Hematopoietic multipotent progenitor cell treated with erythropoietin and hydrocortisone succinate and interleukin-3 and kit ligand, for 6 days (in vitro differentiated cells): Measurements from ENCODE around the gene GRAMD4.
A peak's percentile ranks its signal among the peaks of the same experiment; 100 is the strongest.
"Not testable (repeated sequence)": the region's sequence is repeated elsewhere in the genome, so short reads cannot be mapped to it uniquely, and the experiment has no call there.

Experiments
- DNase-seq: peaks from one replicate; pipeline ENCODE4 v3.0.0-alpha.2; 2015

Gene GRAMD4

DNA sequence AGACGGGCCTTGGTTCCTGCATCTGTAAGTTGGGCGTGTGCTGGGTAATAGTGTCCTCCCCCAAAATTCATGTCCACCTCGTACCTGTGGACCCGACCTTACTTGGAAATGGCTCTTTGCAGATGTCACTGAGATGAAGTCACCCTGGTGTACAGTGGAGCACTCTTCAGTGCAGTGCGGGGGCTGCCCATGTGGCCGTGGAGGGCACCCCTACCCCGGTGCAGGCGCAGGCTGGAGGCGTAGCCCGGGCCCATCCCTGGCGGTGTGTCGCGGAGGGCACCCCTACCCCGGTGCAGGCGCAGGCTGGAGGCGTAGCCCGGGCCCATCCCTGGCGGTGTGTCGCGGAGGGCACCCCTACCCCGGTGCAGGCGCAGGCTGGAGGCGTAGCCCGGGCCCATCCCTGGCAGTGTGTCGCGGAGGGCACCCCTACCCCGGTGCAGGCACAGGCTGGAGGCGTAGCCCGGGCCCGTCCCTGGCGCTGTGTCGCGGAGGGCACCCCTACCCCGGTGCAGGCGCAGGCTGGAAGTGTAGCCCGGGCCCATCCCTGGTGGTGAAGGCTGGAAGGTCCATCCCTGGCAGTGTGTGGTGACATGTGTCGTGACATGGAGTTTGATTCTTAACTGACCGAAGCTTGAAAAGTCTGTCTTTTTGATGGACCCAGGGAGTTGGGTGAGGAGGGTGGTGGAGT lies 1.2 kb downstream of the GRAMD4 start:
- not testable (repeated sequence) for DNase-seq

DNA sequence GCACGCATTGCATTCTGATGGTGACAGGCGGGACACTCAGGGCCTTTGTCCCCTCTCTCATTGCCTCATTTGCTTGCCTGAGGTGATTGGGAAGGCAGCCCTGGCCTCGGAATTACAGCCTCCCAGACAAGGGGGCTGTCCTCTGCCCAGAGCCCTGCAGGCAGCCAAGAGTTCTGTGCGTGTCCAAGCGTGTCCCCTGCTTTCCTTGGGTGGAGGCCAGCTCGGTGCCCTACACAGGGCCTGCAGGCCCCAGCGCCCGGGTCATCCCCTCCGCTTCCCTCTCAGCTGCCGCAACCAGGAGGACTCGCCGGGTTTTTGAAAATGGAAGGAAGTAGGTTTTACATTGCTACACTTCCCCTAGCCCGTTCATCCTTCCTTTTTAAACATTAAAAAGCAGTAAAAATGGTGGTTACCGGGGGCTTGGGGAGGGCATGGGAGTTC lies 1.9 kb downstream of the GRAMD4 start:
- DNase-seq: peak; percentile 23

DNA sequence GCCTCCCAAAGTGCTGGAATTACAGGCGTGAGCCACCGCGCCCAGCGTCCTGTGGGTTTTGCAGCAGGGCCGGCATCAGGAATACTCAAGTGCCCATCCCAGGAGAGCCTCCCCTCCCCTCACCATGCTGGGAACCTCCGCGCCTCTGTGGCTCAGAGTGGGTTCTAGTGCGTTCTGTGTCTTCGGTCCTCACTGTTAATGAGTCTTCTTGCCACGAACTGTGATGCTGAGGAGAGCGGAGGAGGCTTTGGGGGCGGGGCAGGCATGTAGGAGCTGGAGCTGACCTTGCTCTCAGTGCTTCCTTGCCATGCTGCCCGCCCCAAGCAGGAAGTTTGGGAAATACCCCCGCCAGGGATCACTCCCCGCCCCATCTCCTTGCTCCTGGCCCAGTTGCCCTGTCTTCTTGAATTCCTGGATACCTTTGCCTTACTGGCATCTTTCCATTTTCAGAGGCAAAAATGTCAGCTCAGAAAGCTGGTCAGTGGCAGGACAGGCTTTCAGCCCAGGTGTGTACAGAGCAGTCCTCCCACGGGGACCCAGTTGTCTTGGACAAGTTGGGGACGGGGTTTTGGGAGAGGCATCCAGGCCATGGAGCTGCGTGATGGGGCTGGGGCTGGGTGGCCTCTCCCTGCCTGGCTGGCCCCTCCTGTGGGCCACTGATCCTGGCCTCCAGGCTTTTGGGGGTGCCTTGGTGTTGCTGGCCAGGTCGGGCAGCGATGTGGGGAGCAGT lies 5.1 kb downstream of the GRAMD4 start:
- no peak for DNase-seq

DNA sequence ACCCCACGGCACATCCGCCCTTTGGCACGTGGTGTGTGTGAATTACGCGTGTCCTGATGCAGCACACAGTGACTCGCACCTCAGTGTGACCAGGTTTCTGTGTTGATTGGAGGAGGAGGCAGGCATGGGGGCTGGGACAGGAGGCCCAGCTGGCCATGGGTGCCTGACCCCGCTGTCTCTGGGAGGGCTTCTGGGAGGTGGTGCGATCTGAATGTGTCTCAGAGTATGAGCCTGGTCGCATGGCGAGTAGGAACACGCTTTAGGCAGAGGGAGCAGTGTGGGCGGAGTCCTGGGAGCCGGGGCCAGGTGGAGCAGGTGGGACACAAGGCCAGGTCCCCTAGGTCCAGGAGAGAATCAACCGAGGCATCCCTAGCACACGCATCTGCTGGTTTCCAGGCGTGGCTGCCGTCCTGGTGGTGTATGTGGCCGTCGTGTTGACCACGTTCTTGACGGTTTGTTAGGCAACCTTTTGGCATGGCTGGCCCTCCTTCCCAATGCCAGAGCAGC lies 5.7 kb downstream of the GRAMD4 start:
- DNase-seq: no peak

DNA sequence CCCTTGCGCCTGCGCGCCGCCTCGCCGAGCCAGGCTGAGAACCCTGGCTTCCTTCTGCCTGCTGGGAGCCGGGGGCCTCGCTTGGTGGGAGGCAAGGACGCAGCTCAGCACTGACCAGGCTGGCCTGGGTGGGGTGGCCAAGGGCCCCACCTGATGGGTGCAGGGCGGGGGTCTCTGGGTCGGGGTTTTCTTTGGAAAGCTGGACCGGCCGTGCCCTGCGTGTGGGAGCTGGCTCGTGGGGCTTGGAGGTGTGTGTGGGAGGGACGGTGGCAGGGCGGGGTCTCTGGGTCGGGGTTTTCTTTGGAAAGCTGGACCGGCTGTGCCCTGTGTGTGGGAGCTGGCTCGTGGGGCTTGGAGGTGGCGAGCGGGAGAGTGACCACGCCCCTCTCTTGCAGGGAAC lies 6.2 kb downstream of the GRAMD4 start:
- DNase-seq: no peak

DNA sequence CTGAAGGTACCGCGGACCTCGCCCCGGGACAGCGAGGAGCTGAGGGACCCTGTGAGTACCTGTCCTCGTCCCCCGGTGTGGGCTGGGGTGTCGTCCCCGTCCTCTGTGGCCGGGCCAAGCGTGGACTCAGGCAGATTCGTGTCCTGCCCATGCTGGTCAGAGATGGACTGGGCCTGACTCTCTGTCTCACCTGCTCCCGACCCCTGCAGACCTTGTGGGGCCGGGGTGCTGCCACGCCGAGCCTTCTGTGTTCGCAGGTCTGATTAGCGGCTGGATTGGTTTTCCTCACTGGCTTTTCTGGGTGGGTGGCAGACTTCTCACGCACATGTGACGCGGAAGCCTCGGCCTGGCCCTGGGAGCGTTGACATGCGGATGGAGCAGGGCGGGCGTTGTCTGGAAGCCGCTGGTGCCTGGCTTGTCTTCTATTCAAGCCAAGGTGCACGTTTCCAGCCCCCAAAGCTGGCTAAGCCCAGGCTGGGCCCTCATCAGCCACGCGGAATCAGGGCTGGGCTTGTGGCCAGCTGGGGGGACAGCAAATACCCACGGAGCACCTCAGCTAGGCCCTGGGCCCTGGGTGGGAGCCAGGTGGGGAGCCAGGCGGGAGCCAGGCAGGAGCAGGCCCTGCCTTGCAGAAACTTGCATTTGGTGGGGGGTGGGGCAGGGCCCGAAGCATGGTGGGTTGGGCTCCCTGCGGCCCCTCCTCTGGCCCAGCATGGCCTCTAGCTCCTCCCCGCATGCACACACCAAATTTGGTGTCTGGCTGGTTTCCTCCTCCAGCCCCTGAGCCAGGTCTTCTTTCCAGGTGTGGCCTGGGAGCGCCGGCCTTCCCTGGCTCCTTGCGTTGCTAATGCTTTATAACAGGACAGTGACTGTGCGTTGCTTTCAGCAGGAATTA lies 7.0 kb downstream of the GRAMD4 start:
- DNase-seq: no peak

DNA sequence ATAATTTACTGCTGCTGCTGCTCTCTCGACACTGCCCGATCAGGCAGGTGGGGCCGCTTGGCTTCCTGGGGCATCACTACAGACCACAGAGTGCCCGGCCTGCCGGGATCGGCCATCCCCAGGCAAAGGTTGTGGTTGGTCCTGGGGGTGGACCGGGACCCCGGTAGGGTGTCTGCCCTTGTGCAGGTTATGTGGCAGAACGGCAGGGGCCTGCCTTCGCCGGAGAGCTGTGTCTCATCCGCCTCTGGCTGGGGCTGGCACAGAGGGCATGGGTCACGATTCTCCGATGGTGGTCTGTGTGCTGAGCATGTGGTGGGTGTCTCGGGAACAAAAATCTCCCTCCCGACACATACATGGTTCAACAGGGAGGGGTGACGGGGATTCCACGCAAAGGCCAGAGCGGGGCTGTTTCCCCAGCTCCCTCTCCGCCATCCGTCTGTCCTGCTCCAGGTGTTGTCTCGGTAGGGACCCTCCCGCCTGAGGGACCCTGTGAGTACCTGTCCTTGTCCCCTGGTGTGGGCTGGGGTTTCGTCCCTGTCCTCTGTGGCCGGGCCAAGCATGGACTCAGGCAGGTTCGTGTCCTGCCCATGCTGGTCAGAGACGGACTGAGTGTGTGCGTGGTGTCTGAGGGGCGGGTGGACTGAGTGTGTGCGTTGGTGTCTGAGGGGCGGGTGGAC lies 7.8 kb downstream of the GRAMD4 start:
- DNase-seq: no peak

DNA sequence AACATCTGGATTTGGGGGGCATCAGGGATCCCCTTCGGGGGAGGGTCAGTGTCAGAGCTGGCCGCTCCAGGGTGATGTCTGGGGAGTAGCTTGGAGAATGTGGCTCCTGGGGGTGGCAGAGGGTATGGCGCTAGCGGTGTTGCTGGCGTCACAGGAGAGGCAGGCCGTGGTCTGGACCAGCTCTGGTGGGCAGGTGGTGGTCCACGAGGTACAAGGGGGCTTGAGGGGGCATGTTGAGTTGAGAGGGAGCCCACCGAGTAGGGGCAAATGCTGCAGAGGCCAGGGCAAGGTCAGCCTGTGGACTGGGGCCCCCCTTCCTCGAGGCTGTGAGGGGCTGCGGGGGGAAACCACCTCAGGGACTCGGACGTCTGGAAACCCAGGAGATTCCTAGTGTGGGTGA lies 8.6 kb downstream of the GRAMD4 start:
- no peak for DNase-seq

DNA sequence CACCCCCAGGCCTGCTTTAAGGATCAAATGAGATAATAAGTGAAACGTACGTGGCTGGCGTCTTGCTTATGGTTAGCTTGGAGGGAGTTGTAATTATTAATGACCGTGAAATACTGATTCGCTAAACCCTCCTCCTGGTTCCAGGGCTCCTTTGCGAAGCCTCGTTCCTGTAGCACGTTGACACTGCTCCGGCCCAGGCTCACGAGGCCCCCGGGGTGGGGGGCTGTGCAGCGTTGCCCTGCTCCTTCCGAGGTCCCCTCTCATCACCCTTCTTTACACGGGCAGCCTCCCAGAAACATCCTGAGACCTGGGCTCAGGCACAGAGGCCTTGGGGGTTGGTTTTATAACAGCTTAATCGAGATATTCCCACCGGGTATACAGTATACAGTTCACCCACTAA lies 9.1 kb downstream of the GRAMD4 start:
- no peak for DNase-seq

DNA sequence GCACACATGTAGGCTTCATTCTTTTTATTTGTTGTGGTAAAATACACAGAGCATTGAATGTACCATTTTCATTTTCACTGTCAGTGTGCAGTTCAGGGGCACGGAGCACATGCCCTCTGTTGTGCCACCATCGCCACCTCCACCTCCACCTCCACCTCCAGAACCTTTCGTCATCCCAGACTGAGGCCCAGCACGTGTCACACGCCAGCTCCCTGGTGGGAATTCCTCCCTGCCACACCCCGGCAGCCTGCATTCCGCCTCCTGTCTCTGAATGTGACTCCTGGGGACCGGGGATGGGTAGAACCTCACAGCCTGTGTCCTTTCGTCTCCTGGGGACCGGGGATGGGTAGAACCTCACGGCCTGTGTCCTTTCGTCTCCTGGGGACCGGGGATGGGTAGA lies 10.9 kb downstream of the GRAMD4 start:
- no peak for DNase-seq

DNA sequence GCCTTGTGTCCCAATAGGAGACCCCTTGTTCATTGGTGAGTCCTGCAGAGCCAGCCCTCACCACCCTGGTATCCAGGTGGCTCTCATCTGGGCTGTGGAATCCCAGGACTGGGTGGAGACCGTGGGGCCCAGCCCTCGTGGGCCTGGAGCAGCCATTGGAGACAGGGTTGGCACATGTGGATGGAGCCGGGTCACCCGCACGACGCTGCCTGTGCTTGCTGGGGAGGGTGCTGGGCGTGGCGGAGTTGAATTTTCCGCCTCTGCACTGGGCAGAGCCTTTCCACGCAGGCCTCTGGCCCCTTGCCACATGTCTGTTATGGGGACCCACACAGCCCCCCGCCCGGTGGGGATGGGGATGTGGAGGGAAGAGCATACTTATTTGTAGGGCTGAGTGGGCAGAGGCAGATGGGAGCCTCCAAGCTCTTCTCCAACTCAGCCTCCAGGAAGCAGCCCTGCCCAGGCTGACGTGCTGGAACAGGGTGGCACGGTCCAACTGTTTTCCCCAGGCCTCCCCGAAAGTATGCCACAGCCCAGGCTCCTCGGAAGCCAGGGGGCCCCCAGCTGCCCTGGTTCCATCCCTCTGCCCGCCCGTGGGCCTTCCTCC lies 12.6 kb downstream of the GRAMD4 start:
- no peak for DNase-seq

DNA sequence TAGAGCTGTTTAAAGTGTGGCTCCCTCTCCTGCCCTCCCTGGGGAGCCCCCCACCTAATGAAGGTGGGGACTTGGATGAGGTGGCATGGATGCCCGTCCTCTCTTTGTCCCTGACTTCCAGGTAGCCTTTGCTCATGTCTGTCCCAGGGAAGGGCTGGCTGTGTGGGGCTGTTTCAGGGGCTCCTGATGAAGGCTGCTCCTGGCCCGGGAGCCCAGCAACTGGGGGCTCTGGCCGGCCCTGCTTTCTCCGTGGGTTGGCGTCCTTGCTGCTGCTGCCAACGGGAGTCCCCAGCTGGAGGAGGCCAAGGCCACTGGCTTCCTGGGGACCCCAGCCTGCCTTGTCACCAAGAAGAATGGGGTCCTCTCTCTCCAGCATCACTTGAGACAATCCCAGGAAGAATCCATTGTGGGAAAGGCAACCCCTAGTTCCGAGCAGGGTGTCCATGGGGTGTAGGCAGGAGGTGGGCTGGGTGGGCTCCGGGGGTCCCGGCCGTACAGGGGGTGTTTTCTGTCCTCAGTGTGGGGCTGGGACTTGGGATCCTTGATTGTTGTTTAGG lies 13.2 kb downstream of the GRAMD4 start:
- no peak for DNase-seq

DNA sequence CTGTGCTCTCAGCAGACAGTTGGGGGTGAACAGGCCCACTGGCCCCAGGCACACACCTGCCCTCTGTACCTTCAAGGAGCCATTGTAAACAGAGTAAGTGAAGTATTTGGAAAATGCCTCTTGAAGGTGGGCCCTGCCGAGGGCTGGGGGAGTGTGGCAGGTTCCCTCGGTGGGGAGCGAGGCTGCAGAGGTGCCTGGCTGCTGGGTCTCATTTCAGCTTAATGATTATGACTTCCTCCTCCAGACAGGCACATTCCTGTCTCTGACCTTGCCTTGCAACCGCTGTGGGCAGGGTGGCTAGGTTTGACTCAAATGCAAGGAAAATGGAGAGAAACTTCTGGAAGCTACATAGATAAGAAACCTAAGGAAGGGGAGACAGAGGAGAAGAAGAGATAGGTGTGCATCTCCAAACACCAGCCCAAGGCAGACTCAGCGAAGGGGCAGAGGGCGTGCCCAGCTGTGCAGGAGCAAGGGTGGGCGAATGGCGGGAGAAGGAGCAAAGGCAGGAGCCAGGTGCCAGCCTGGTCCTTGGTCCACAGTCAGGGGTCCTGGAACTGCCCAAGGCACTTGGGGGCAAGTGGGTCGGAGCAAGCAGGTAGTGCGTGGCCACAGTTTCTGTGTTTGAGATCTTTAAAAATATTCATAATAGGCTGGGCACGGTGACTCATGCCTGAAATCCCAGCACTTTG lies 14.0 kb downstream of the GRAMD4 start:
- DNase-seq: no peak

DNA sequence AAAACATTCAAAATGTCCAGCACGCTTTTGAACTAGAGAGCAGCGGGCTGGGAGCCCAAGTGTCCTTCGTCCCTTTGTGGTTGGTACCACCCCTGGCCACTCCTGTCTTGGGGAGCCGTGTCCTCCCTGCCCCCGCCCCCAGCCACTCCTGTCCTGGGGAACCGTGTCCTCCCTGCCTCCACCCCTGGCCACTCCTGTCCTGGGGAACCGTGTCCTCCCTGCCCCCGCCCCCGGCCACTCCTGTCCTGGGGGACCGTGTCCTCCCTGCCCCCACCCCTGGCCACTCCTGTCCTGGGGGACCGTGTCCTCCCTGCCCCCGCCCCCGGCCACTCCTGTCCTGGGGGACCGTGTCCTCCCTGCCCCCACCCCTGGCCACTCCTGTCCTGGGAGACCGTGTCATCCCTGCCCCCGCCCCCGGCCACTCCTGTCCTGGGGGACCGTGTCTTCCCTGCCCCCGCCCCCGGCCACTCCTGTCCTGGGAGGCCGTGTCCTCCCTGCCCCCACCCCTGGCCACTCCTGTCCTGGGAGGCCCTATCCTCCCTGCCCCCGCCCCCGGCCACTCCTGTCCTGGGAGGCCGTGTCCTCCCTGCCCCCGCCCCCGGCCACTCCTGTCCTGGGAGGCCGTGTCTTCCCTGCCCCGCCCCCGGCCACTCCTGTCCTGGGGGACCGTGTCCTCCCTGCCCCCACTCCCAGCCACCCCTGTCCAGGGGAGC lies 14.9 kb downstream of the GRAMD4 start:
- not testable (repeated sequence) for DNase-seq

DNA sequence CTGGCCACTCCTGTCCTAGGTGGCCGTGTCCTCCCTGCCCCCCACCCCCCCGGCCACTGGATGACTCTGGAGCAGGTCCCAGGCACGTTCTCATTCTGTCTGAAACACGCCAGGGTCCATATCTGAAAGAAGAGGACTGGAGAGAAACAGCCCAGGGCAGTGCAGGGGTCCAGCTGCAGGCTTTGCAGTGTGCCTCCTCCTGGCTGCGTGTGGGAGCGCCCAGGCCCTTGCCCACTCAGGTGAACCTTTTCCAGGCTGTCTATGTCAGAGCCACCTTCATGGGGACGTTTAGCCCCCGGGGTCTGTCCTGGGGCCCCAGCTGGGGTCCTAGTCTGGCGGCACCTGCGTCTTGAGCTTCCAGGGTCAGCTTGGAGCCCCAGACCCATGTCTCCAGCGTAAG lies 15.6 kb downstream of the GRAMD4 start:
- no peak for DNase-seq

DNA sequence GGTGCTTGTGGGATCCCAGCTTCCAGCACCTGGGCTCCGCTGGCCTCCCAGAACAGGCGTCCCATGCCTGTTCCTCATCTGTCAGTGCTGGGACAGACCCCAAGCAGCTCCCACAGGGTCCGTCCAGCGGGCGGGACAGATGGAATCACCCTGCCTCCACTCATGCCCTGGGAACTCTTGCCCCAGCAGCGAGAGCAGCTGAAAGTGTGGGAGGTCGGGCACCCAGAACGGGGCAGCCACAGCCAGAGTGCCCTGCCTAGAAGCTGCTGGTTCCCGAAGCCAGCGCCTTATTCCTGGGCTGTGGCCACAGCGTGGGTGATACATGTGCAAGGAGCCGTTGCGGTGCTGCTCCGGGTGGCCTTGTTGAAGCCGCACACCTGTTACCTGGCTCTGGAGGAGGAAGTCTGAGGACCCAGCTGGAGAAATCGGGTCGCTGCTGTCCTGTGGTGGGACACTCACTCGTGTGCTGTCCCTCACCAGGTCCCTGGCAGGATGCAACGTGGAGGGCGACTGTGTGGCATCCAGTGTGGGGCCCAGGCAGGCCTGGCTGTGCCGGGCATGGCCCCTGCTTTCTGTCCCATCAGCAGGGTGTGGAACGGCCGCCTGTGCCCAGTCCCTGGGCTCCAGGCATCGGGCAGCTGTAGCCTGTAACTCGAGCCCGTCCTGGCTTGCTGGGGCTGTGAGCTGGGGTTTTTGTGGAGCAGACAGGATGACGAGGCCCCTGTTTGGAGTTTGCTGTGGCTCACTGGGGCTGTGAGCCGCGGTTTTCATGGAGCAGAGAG lies 16.2 kb downstream of the GRAMD4 start:
- no peak for DNase-seq

DNA sequence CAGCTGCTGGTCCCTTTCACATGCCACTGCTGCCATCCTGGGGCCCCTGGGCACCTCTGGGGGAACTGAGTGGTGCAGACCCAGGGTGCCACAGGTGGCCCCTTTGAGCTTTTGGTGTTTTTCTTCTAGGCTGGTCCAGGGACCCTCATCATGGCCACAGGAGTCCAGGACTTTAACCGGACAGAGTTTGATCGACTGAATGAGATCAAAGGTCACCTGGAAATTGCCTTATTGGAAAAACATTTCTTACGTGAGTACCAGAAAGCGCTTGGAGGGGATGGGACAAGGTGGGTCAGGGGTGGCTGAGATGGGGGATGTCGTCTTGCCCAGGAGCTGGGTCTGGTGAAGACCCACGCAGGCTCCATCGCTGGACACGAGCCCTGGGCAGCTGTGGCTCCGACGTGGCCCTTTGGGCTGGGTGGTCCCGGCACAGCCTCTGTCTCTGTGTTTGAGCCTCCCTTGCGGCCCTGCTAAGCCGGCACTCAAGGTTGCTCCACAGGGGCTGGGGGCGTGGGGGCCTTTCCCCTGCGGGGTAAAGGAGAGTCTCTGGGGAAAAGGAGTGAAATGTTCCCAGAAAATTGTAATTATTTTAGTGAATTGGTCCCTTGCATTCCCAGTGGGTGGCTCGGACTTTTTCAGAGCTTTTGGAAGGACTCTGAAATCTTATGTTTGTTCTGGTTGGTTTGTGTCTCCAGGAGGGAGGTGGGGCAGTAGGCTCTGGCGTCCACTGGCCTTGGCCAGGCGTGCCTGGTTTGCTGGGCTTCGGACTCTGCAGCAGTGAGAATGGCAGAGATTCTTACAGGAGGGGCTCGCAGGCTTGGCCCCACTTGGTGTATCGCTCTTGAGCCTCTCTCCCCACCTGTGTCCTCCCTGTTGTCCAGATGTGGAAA lies 17.8 kb downstream of the GRAMD4 start:
- DNase-seq: no peak

DNA sequence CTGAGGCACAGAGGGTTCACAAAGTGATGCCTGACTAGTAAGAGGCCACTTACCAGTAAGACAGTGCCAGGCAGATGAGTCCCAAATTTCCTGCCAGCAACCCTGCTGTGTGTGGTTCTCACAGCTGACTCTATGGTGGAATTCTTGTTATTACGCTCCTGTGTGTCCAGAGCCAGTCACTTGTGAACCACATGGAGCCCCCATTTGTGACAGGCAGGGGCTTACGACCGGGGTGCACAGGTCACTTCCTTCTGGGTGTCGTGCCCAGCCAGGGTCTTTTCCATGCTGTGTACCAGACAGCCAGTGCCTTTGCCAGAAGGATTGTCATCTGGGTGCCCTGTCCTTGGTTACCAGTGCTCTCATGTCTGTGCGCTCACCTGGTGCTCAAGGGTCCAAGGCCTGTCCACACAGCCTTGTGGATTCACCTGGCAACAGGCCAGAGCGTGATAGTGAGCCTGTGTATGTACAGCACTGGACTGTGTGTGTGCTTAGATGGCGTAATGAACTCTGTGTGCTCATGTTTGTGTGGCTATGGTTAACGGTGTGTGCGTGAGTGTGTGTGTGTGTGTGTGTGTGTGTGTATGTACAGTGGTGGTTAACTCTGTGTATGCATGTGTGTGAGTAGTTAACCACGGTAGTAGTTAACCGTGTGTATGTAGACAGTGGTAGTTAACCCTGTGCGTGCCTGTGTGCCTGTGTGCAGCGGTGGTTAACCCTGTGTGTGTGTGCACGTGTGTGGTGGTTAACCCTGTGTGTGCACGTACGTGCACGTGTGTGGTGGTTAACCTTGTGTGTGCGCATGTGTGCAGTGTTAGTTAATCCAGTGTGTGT lies 18.6 kb downstream of the GRAMD4 start:
- peak; percentile 32 for DNase-seq
